ENCODE data around the gene LCE1A.

Gene LCE1A

GRCh38 chr1:152866321-152866720 lies 39.0 kb downstream of the LCE1A start:
- DNase-seq (ENCODE audit: low read depth), result no peak
- H3K4me3 ChIP-seq (ENCODE audit: low read depth, low read length), result no peak overlapping the region

GRCh38 chr1:152869808-152870419 lies 42.6 kb downstream of the LCE1A start:
- no peak overlapping the region for H3K4me3 ChIP-seq (ENCODE audit: low read depth, low read length)
- peak; percentile 8 for DNase-seq (ENCODE audit: low read depth)

- peak; percentile 2 for DNase-seq (ENCODE audit: low read depth)
- no peak overlapping the region for H3K4me3 ChIP-seq (ENCODE audit: low read depth, low read length)
These were observed 43.8 kb downstream of the LCE1A start for GRCh38 chr1:152870831-152871730.

- DNase-seq (ENCODE audit: low read depth), result no peak
- no peak overlapping the region for H3K4me3 ChIP-seq (ENCODE audit: low read depth, low read length)
These were observed 44.5 kb downstream of the LCE1A start for GRCh38 chr1:152871731-152872126.

GRCh38 chr1:152873495-152873894 lies 46.2 kb downstream of the LCE1A start:
- no peak overlapping the region for H3K4me3 ChIP-seq (ENCODE audit: low read depth, low read length)
- peak; percentile 22 for DNase-seq (ENCODE audit: low read depth)

- no peak for DNase-seq (ENCODE audit: low read depth)
- no peak overlapping the region for H3K4me3 ChIP-seq (ENCODE audit: low read depth, low read length)
These were observed 49.6 kb downstream of the LCE1A start for GRCh38 chr1:152876827-152877226.
